ENCODE results near the gene PRCD.

DNA sequence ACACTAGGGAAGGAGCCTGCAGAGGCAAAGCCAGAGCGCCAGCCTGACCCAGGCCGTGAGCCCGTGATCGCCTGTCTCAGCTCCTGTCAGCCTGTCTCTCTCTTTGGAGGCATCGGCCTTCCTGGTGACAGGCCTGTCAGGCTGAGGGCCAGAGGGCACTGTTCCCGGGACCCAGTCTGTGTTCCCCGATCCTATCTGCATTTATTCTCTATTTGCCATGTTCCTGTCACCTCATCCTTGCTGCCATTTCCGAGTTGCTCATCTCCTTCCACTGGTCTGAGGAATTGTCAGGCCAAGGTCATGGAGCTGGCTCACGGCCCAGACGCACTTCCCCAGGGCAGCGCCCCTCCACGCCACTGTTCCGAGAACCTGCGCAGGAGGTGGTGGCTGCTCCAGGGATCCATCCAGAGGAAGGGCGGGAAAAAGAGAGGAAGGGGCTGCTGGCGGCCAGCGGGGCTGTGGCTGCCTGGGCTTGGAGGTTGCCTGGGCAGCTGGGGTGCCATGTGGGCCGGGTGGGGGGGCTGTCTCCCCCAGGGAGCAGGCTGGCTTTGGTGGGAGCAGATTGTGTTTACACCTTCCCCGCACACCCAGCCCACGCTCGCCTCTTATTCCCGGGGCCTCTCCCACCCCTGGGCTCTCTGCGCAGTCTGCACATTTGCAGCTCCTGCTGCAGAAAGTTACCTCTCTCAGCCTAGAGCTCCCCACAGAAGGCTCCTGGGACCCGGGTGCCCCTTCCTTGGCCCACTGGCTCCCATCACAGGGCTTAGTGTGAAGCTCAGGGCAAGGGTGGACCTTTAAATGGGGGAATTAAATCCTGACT, 4.9 kb downstream of the PRCD start:
- TF ChIP-seq EZH2 (IDR thresholded peaks at IDR 0.05; ENCODE audit: insufficient read depth, poor library complexity, severe bottlenecking) (no peak), EZH2phosphoT487 (IDR thresholded peaks at IDR 0.05; ENCODE audit: insufficient read depth, low read depth) (no peak)

Measured in GM23248 (cell line).